Loucy (cell line): ENCODE results near the gene LRRC17.

ENCODE experiments used
- H2AFZ ChIP-seq: fragments of 200-600 bp; sonication (generic); 2 replicates; pipeline ENCODE4 v1.6.0; 2016; ENCODE audit warnings: antibody characterized with exemption, mild to moderate bottlenecking, low read length, moderate library complexity
- H3F3A ChIP-seq: fragments of 200-600 bp; 2 replicates; pipeline ENCODE4 v1.6.0; 2016; ENCODE audit warnings: antibody characterized with exemption, low read depth, mild to moderate bottlenecking
- H3K27me3 ChIP-seq: fragments of 200-600 bp; sonication (generic); 2 replicates; pipeline ENCODE4 v1.6.1; 2014; ENCODE audit warnings: low read length, mild to moderate bottlenecking; ENCODE audit not compliant: insufficient read depth, poor library complexity, severe bottlenecking
- H3K36me3 ChIP-seq: fragments of 200-600 bp; sonication (generic); 2 replicates; pipeline ENCODE4 v1.6.1; 2016; ENCODE audit warnings: low read length; ENCODE audit not compliant: insufficient read depth
- H3K4me1 ChIP-seq: fragments of 200-600 bp; sonication (generic); 2 replicates; pipeline ENCODE4 v1.5.1; 2014; ENCODE audit warnings: low read length, mild to moderate bottlenecking; ENCODE audit not compliant: insufficient read depth, poor library complexity, severe bottlenecking
- H3K4me2 ChIP-seq: fragments of 200-600 bp; sonication (generic); 2 replicates; pipeline ENCODE4 v1.6.0; 2014; ENCODE audit warnings: antibody characterized with exemption, low read length, low read depth, mild to moderate bottlenecking; ENCODE audit not compliant: poor library complexity, severe bottlenecking
- H3K4me3 ChIP-seq: fragments of 200-600 bp; sonication (generic); 2 replicates; pipeline ENCODE4 v1.5.1; 2014; ENCODE audit warnings: low read length, mild to moderate bottlenecking, mixed read lengths; ENCODE audit not compliant: poor library complexity, severe bottlenecking
- H3K79me2 ChIP-seq: fragments of 200-600 bp; sonication (generic); 2 replicates; pipeline ENCODE4 v1.6.1; 2014; ENCODE audit warnings: low read length; ENCODE audit not compliant: insufficient read depth
- H3K9ac ChIP-seq: fragments of 200-600 bp; sonication (generic); 2 replicates; pipeline ENCODE4 v1.6.0; 2014; ENCODE audit warnings: mild to moderate bottlenecking, low read depth, low read length, moderate library complexity; ENCODE audit not compliant: poor library complexity, severe bottlenecking
- H3K9me2 ChIP-seq: fragments of 200-600 bp; sonication (generic); replicated peaks from 2 replicates; pipeline ENCODE4 v1.6.1; 2016; ENCODE audit warnings: low read depth, low read length, mixed read lengths
- H3K9me3 ChIP-seq: fragments of 200-600 bp; sonication (generic); 2 replicates; pipeline ENCODE4 v1.6.1; 2014; ENCODE audit warnings: mild to moderate bottlenecking, antibody characterized with exemption, low read length, low read depth; ENCODE audit not compliant: insufficient read depth
- H4K20me1 ChIP-seq: fragments of 200-600 bp; sonication (generic); 2 replicates; pipeline ENCODE4 v1.6.0; 2014; ENCODE audit warnings: antibody characterized with exemption, low read length, mild to moderate bottlenecking; ENCODE audit not compliant: insufficient read depth, poor library complexity, severe bottlenecking
- EZH2phosphoT487 ChIP-seq: fragments of 200-600 bp; IDR thresholded peaks from 2 replicates; pipeline ENCODE4 v1.6.1; 2018; ENCODE audit warnings: antibody characterized with exemption, mild to moderate bottlenecking, moderate library complexity, borderline replicate concordance
- TF ChIP-seq, protein P1 (sequence below): fragments of 200-600 bp; sonication (generic); conservative IDR thresholded peaks from 2 replicates; pipeline ENCODE4 v1.5.1; 2014; ENCODE audit warnings: mild to moderate bottlenecking, antibody characterized with exemption, low read length

The LRRC17 gene

GRCh38 chr7:102938679-102939078 lies 25.9 kb downstream of the LRRC17 start:
- no peak overlapping the region for H3K4me2 ChIP-seq
- no peaks in the 10 kb centered on the region for H3K36me3 ChIP-seq
- no peaks in the 10 kb centered on the region for H3K79me2 ChIP-seq
- no peaks in the 10 kb centered on the region for H3K4me1 ChIP-seq
- H4K20me1 ChIP-seq = no peaks in the 10 kb centered on the region
- TF ChIP-seq, protein P1, sequence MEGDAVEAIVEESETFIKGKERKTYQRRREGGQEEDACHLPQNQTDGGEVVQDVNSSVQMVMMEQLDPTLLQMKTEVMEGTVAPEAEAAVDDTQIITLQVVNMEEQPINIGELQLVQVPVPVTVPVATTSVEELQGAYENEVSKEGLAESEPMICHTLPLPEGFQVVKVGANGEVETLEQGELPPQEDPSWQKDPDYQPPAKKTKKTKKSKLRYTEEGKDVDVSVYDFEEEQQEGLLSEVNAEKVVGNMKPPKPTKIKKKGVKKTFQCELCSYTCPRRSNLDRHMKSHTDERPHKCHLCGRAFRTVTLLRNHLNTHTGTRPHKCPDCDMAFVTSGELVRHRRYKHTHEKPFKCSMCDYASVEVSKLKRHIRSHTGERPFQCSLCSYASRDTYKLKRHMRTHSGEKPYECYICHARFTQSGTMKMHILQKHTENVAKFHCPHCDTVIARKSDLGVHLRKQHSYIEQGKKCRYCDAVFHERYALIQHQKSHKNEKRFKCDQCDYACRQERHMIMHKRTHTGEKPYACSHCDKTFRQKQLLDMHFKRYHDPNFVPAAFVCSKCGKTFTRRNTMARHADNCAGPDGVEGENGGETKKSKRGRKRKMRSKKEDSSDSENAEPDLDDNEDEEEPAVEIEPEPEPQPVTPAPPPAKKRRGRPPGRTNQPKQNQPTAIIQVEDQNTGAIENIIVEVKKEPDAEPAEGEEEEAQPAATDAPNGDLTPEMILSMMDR = no peak
- no peak for TF ChIP-seq EZH2phosphoT487
- no peaks in the 10 kb centered on the region for H3F3A ChIP-seq
- no peak overlapping the region for H3K4me3 ChIP-seq
- H3K9me3 ChIP-seq = no peaks in the 10 kb centered on the region
- no peaks in the 10 kb centered on the region for H3K9me2 ChIP-seq
- H2AFZ ChIP-seq = no peak overlapping the region
- H3K27me3 ChIP-seq = no peaks in the 10 kb centered on the region
- no peak overlapping the region for H3K9ac ChIP-seq

DNA sequence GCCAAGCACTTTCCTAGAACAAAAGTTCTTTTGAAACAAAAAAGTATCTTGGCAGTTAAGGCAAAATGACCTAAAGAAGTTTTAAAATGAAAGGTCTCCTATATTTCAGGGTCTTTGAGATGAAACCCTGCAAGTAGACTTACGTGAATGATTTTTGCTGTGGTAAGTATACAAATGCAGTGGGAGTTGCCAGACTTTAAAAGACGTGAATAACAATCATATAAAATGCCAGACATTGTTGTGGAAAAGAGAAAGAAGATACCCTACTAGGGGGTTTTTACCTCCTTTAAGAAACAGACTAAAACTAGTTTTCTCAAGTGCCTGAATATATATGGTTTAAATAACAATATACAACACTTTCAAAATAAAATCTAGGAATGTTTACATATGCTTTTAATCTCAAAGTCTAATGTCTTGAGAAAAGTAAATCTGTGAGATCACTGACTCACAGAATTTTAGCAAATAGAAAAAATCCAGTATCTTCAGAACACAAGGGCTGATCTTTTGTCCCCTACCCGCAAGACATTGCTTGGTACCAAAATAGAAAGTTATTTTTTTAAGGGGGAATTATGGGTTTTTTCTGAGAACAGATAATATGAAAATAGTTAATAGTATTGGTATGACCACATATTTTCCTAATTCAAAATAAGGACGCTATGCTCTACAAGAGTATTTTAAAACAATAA lies 29.5 kb downstream of the LRRC17 start:
- Histone ChIP-seq H3K4me2 (no peak overlapping the region), H3K4me1 (no peaks in the 10 kb centered on the region)

DNA sequence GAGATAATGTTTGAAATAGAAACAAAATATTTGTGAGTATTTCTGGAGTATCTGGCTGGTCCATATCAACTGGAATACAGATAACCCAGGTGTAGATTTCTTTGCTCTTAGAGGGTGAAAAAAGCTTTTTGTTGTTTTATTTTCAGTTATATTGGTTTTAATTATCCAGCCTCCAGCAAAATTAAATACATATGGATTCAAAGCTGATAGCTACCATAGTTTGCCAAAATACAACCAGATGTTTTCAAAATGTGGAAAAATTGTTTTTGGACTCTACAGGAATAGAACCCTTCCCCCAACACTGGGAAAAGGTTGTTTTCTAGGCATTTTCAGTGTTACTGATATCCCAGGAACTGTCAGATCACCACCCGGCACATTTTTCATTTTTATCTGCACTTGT lies 30.1 kb downstream of the LRRC17 start:
- H2AFZ ChIP-seq = no peak overlapping the region
- H3K36me3 ChIP-seq = no peaks in the 10 kb centered on the region
- no peak overlapping the region for H3K4me2 ChIP-seq
- H3F3A ChIP-seq = no peaks in the 10 kb centered on the region
- no peaks in the 10 kb centered on the region for H3K4me1 ChIP-seq
- TF ChIP-seq, protein P1 = no peak
- TF ChIP-seq EZH2phosphoT487 = no peak
- H3K27me3 ChIP-seq = no peaks in the 10 kb centered on the region
- no peaks in the 10 kb centered on the region for H3K79me2 ChIP-seq
- no peak overlapping the region for H3K4me3 ChIP-seq
- H3K9me3 ChIP-seq = no peaks in the 10 kb centered on the region
- no peaks in the 10 kb centered on the region for H4K20me1 ChIP-seq
- no peaks in the 10 kb centered on the region for H3K9me2 ChIP-seq
- no peak overlapping the region for H3K9ac ChIP-seq

More for the DNA sequence above, 29.5 kb downstream of the LRRC17 start:
- Histone ChIP-seq H3K9ac (no peak overlapping the region), H3K9me2 (no peaks in the 10 kb centered on the region), H3K4me3 (no peak overlapping the region), H2AFZ (no peak overlapping the region), H3F3A (no peaks in the 10 kb centered on the region), H3K36me3 (no peaks in the 10 kb centered on the region), H4K20me1 (no peaks in the 10 kb centered on the region), H3K9me3 (no peaks in the 10 kb centered on the region), H3K27me3 (no peaks in the 10 kb centered on the region), H3K79me2 (no peaks in the 10 kb centered on the region)
- no peak for TF ChIP-seq EZH2phosphoT487
- TF ChIP-seq, protein P1 = no peak
